RCC 7860 (cell line): ENCODE measurements around the gene LECT2.

ENCODE experiments used
- DNase-seq: peaks from one replicate; pipeline ENCODE4 v3.0.0-alpha.2; 2015; ENCODE audit warnings: low spot score
- FAIRE-seq: peaks from 2 replicates; lab custom pipeline; 2012; peaks lifted over from hg19 to GRCh38; lab: Jason Lieb, UNC

Gene LECT2

DNA sequence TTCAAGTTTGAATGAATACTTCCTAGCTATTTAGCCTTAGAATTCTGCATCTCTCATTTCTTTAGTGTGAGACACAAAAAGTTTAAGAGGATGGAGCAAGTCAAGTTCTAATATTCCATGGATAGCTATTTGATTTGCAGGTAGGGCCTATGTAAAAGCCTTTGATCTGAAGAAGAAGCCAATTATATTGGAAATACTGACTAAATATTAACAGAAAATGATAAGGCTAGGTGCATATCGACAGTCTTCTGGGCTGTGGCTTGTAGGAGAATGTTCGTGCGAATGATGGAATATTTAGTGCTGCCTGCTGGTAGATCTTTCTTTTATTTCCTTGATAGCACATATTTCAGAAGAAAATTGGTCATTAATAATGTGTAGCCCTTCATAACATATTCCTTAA is at the start of gene LECT2:
TSS of gene LECT2 (minus strand) at position 85 of the 400 bp plus-strand sequence. CDS start 150 bp downstream, outside the sequence.
- FAIRE-seq (no peak), DNase-seq (no peak)

DNA sequence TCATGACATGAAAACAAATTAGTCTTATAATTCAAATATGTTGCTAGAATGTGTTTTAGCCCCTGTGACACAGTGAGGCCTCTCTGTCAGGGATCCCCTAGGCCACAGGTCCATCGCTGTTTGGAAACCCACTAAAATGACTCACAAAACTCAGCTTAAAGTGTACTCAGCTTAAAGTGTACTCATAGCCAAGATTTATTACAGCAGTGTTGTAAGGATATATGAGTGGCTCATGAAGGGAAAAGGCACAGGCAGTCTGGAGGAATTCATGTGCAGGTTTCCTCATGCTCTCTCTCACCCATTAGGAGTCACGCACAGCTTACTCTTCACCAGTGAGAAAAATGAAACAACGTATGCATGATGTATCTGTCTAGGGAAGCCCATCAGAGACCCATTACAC is 49.7 kb upstream of the LECT2 start:
- DNase-seq (peak; percentile 89), FAIRE-seq (peak; percentile 88)

DNA sequence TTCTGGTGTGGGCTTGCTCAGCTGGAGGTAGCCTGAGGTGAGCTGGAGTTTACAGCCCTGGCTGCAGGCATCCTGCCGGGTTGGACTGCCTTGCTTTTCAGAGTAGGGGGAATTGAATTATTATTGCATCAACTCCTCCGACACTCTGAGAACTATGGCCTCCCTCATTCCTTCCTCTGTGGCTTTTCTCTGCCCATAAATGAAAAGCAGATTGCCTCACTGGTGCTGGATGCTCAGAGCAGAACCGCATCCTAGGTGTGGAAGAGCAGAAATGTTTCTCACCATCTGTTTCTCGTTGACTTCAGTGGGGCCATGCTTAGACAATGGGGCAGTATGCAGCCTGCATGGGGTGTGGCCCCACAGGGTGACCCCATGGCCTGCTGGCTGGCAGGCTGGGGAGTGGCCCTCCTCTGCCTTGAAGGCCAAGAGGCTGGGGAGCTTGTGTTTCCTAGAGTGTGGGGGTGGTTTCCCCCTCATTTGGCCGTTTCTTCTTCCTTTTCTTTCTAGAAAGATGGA is 46.7 kb upstream of the LECT2 start:
- FAIRE-seq (no peak), DNase-seq (no peak)

DNA sequence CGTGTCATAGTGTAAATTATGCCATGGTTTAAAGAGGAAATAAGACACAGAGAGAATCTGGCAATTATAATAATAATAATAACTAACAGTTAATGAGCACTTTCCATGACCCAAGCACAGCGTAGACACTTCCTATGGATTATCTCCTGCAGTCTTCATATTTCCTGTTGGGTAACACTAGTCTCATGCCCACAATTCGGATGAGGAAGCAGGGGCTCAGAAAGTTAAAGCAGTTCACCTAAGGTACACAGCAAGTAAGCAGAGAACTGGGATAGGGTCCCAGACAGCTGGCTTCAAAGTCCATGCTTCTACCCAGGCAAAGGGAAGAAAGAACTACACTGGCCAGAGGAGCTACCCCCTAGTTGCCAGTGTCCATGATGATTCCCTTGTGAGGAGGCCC is 46.1 kb upstream of the LECT2 start:
- DNase-seq (no peak), FAIRE-seq (no peak)

DNA sequence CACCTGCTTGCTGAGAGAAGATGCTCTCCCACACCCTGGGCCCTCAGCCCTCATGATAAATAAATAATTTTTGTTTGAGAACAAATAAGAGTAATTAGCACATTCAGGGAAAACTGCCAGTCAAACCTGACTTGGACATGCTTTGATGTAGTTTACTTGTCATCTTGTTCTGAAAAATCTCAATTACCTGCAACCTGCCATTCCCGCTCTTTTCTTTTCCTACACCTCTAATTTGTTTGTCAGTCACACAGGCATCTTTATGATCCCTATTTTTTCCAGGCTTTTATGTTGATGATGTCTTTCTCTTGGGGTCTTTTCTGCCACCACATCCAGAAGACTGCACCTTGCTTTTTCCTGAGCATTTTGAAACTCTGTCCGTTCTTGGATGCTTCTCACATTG is 45.4 kb upstream of the LECT2 start:
- FAIRE-seq (no peak), DNase-seq (no peak)

DNA sequence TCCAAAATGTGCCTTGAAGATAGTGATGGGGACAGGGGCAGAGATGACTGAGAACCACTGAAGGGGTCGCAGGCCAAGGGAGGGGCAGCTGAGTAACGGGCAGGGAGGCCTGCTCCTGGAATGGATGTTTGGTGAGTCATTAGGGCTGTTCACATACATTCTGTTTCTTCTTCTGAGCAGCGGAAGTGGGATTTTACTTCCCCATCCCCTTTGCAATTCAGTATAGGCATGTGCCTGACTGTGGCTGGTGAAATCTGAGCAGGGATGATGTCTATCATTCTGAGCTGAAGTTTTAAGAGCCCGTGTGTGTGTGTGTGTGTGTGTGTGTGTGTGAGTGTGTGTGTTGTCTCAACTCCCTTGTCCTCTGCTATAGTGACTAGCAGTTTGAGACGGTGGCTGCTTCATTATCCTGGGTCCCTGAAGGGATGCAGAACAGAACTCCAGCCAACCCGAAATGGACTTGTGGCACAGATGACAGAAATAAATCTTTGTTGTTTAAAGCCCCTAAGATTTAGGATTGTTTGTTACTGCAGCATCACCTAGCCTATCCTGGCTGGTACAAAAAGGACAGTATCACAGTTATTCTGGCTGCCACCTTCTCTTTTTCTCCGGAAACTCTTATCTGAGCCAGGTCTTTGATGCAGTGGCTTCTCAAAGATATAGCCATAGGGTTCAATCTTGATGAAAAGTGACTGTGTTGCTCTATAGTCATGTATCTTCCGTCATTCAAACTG is 44.8 kb upstream of the LECT2 start:
- FAIRE-seq, result peak; percentile 70
- peak; percentile 87 for DNase-seq

DNA sequence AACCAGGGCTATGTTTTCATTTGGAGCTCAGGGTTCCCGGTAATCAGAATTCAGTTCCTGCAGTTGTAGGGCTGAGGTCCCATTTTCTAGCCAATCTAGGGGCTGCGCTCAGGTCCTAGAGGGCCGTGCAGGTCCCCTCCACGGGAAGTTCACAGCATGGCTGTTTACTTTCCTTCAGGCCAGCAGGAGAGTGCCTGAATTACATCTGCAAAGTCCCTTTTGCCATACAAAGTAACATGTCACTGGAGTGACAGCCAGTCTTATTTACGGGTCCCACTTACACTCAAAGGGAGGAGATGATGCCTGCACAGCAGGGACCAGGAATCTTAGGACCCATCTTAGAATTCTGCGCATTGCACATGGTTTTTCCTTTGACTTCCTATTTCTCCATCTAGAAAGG is 44.1 kb upstream of the LECT2 start:
- no peak for DNase-seq
- FAIRE-seq, result no peak

DNA sequence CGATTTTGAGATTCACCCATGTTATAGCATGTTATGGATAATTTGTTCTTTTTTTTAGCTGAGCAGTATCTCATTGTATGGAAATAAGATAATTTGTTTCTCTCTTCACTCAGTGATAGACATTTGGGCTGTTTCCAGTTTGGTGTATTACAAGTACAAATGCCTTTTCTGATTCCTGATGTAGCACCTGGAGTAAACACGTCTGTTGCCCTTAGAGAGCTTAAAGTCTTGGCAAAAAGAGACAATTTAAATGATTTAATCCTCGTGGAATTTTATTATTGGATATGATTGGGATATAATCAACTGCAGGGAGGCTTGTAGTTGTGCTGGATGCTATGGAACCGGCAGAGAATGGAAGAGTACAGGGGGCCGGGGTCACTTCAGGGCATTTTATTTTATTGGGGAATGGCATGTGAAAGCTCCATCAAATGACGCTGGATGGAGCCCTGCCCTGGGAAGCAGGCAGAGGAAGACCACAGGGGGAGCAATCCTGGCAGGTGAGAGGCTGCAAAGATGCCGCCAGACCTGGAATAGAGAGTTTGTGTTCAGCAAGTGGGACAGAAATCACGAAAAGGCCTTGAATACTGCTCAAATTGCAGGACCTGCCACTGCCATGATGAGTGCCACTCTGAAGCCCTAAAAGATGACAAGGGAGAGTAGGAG is 43.0 kb upstream of the LECT2 start:
- DNase-seq (no peak), FAIRE-seq (no peak)

DNA sequence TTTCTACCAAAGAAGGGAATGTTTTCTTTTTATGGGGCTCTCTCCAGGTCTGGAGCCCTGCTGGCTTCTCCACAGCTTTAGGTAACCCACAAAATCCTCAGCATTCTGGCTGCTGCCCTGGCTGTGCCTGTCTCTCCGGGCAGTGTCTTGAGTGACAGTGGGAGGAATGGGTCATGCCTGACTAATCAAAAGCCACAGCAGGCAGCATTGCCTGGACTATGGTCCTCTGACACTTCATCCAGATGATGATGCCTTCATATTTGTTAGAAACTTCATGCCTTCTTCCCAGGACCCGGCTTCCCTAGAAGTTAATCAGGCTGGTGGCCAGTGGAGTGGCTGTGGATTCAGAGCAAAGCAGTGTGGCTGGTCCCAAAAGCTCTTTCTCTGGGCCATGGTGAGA is 41.8 kb upstream of the LECT2 start:
- DNase-seq, result peak; percentile 78
- peak; percentile 81 for FAIRE-seq

DNA sequence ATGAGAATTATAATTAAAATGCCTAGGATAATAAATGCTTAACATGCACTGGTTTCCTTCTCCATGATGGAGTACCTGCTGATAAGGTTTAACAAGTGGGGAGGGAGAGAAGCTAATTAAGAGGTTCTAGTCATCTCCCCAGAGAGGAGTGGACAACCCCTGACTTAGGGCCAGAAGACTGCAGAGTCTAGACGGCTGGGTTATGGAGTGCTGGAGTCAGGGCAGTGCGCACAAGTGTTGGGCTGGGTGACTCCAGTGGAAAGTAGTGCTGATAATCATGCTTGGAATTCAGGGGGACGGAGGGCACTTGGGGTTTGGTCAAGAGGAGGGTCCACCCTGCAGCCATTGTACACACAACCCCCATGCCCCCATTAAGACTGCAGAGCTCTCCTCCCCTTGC is 41.2 kb upstream of the LECT2 start:
- FAIRE-seq (no peak), DNase-seq (no peak)

DNA sequence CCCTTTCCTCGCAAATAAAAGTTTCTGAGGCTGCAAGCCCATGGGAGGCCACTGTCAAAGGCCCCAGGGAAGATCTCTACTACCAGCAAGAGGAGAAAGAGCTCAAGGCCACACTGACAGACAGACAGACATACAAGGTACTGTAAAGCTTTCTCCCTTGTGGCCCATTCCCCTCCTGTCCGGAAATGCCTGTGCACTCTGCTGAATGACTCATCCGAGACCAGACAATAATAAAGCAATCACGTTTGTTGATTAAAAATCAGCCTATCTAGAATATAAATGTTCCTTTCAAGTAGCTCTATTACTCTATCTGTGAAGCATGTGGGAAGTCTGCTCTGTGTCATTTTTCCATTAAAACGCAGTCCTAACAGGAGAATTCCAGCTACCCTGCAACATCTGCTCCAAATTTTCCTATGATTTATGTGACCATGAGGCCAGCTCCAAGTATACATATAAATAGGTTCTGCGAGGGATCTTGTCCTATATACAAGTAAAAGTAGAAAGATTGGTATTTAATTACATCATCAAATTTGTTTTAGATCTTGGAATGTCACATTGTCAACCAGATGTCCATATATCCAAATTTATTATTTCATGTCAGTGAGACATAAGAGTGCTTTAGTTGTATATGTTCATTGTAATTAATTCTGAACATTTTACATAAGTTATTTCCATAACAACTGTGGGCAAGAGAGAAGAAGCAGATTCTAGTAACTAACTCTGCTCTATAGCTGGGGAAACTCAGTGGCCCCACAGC is 39.3 kb upstream of the LECT2 start:
- DNase-seq (peak; percentile 41), FAIRE-seq (peak; percentile 46)

DNA sequence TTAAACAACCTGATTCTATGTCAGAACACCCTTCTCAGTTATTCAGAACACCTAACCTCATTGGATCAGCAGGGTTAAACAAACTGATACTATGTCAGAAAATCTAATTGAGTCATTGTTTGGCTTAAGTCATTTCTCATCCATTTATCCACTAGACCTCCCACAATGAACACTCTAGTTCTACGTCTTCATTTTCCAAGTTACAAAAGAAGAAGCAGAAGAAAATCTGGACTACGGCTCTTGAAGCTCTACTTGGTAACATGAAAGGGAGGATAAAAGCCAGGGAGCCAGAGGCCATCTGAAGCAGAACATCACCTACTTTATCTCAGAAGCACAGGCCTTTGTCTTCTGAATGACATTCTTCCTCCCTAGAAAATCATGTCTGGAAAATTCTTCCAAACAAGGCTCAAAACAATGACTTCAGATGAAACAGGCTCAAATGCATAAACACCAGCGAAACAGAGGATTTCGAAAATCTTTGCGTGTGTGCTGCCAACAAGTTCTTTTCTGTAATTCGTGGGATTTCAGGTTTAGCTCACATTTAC is 38.6 kb upstream of the LECT2 start:
- DNase-seq, result peak; percentile 55
- FAIRE-seq, result no peak

DNA sequence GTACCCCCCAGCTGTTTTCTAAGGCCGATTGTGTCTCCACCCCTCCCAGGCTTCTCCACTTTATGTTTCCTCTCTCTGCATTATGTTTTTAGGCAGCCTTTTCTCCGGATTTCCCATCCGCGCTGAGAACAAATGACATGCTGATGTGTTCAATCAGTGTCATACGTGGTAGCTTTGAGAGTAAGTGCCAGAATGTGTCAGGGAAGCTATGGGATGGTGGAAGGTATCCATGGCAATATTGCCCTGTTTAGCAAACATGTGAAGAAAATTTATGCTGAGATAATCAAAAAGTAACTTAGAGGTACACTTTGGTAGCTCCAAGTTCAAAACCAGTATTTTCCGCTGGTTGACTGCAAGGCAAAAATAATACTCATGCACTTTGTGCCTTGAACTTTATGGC is 36.6 kb upstream of the LECT2 start:
- FAIRE-seq, result no peak
- no peak for DNase-seq

DNA sequence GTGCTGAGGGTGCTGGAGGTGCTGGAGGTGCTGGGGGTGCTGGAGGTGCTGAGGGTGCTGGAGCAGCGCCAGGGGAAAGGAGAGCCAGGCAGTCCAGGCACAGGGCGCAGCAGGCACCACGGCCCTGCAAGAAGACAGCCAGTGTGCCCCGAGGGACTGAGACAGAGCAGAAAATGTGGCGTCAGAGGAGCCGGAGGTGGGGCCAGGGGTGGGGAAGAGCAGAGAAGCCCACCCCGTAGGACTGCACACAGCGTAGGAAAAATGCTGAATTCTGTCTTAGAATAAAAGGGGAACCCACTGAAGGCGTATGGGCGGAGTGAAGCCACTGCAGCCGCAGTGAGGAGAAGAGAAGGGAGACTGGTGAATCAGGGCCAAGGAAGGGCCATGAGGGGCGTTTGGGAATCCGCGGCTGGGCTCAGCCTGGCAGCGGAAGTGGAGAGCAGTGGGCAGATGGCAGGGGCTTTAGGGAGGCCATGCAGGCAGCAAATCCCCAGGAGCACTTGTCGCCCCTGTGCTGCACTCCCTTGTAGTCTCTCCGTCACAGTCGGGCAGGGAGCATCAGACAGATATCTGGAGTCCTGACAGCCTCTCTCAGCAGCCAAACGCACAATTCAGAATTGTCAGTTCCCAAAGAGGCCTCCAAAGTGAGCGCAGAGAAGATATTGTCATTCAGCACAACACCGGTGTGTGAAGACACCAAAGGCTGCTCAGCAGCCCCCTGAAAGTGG is 35.9 kb upstream of the LECT2 start:
- FAIRE-seq (no peak), DNase-seq (no peak)

DNA sequence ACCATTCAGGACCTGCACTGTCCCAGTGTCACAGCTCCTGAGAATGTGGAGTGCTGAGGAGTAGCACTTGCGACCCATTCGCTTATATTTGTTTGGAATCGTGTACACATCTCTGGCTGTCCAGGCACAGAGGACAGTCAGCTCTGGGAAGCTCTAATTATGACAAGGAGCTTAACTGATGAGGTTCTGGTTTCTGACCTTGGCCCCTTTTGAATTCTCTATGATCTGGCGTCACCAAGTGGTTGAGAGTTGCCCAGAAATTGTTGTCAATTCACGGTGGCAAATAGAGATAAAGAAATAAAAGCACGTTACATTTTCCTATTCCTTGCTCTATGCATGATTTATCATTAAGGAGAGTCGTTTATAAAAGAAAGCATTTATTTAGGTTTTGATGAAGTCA is 34.9 kb upstream of the LECT2 start:
- FAIRE-seq (no peak), DNase-seq (no peak)

DNA sequence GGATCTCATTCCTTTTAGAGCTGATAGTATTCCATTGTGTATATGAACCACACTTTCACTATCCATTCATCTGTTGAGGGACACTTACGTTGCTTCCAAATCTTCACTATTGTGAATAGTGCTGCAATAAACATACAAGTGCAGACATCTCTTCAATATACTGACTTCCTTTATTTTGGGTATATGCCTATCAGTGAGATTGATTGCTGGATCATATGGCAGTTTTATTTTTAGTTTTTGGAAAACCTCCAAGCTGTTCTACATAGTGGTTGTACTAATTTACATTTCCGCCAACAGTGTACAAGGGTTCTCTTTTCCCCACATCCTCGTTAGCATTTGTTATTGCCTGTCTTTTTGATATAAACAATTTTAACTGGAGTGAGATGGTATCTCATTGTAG is 33.8 kb upstream of the LECT2 start:
- FAIRE-seq, result no peak

DNA sequence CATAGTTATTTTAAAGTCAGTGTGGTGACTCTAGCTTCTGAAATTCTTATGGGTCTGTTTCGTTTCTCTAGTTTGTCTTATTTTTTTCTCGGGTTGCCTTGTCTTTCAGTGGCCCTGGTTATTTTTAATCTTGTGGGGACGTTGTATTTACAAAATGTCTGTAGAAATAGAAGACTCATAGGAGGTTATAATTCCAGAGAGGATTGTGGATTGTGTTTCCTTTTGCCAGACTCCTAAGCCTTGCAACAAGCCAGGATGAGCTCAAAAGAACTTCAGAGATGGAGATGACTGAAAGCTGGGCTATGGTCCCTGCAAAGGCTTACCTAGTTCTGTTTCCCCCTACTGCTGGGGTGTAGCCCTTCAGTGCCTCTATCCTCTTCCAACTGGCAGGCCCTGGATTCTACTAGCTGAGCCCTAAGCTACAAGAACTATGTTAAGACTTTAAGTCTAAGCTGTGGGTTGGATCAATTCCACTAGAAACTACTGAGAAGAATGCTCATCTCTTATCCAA is 32.2 kb upstream of the LECT2 start:
- no peak for FAIRE-seq

More for the DNA sequence above, 33.8 kb upstream of the LECT2 start:
- DNase-seq, result no peak

DNA sequence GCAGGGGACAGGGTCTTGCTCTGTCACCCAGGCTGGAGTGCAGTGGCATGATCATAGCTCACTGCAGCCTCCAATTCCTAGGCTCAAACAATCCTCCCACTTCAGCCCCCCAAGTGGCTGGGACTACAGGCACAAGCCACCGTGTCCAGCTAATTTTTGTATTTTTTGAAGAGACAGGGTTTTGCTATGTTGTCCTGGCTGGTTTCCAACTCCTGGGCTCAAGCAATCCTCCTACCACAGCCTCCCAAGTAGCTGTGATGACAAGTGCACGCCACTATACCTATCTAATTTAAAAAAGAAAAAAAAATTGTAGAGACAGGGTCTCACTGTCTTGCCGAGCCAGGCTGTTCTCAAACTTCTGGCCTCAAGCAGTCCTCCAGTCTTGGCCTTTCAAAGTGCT is 31.6 kb upstream of the LECT2 start:
- no peak for FAIRE-seq
- no peak for DNase-seq

More for the DNA sequence above, 32.2 kb upstream of the LECT2 start:
- no peak for DNase-seq

DNA sequence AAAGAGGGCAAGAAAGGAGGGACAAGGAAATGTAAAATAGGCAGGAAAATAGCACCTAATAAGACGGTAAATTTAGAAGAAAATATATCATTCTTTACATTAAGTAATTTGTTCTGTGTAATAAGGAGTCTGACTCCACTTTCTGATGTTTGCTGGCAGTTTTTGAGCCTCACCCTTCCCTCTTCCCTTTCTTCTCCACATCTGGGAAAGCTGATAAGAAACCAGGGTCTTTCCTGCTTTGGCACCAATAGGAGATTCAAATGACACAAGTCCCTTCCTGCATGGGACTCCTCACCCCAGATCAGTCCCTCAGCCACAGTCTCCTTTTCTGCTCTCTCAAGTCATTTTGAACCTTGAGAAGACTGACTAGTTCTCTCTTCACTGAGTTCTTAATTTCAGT is 31.2 kb upstream of the LECT2 start:
- FAIRE-seq (no peak), DNase-seq (no peak)

DNA sequence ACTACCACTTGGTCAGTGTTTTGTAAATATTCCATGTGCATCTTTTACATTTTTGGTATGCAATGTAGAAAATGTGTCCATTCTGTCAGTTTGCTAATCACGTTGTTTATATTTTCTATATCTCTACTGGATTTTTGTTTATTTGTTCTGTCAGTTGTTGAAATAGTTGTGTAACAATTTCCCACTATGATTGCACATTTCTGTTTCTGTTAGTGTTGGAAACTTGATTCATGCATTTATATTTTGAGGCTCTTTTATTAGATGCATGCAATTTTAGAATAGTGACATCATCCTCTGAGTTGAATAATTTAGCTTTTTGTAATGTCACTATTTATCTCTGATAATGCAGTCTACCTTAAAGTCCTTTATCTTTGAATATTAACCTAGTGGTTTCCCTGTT is 25.8 kb upstream of the LECT2 start:
- DNase-seq (no peak), FAIRE-seq (no peak)
